Panc1 (cell line): Measurements from ENCODE around the gene MAP4.

ENCODE experiments used
- CTCF ChIP-seq: fragments of 450-650 bp; IDR thresholded peaks from 2 replicates; pipeline ENCODE4 v1.5.1; 2017; ENCODE audit warnings: mild to moderate bottlenecking
- POLR2AphosphoS5 ChIP-seq: IDR thresholded peaks from 2 replicates; pipeline ENCODE4 v1.6.1; 2012; ENCODE audit warnings: mild to moderate bottlenecking, low read depth, low read length, moderate library complexity
- REST ChIP-seq, 2 experiments: IDR thresholded peaks; 2 replicates each; pipeline ENCODE4 v1.6.1; 2011 to 2012; ENCODE audit warnings: low read depth in 2 of 2, control low read depth in 1 of 2, low read length in 1 of 2, mild to moderate bottlenecking in 1 of 2, moderate library complexity in 1 of 2; ENCODE audit not compliant: insufficient read depth in 1 of 2
- SIN3A ChIP-seq: IDR thresholded peaks from 2 replicates; pipeline ENCODE4 v1.6.1; 2012; ENCODE audit warnings: low read depth, mild to moderate bottlenecking, low read length, moderate library complexity, borderline replicate concordance; ENCODE audit not compliant: insufficient read depth

- TF ChIP-seq REST (IDR thresholded peaks at IDR 0.05; ENCODE audit: insufficient read depth in 1 of 2, low read depth in 2 of 2, low read length in 1 of 2) (no peak), CTCF (peak; percentile 94), SIN3A (no peak), POLR2AphosphoS5 (0 out of 2 replicates have a peak, but pooled peaks have one; percentile 70)
These were observed 191.4 kb downstream of the MAP4 start for GRCh38 chr3:47824541-47825473.
